VCaP (cell line): ENCODE measurements around the gene ENKD1.

Source experiments
- H3K27ac ChIP-seq: fragments of 450-650 bp; 2 replicates; pipeline ENCODE4 v1.5.1; 2017
- CTCF ChIP-seq: fragments of 450-650 bp; conservative IDR thresholded peaks from 2 replicates; pipeline ENCODE4 v1.5.1; 2017; ENCODE audit warnings: mild to moderate bottlenecking, moderate library complexity

Gene ENKD1

DNA sequence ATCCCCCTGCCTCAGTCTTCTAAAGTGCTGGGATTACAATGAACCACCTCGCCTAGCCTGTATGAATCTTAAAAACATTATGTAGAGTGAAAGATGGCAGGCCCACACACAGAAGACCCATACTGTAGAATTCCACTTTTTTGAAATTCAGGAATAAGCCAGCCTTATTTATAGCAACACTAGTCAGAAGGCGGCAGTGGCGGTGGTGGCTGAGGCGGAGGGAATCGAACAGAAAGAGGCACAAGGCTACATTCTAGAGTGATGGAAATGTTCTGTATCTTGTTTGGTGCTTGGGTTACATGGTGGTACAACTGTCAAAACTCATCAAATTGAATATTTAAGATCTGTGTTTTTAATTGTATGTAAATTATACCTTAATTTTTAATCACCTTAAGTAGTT lies 41.2 kb upstream of the ENKD1 start:
- no peak overlapping the region for H3K27ac ChIP-seq
- TF ChIP-seq CTCF = no peak

GRCh38 chr16:67707210-67707609 lies 40.7 kb upstream of the ENKD1 start:
- no peak overlapping the region for H3K27ac ChIP-seq
- no peak for TF ChIP-seq CTCF

GRCh38 chr16:67704110-67704509 lies 37.6 kb upstream of the ENKD1 start:
- H3K27ac ChIP-seq = no peak overlapping the region
- TF ChIP-seq CTCF = no peak

DNA sequence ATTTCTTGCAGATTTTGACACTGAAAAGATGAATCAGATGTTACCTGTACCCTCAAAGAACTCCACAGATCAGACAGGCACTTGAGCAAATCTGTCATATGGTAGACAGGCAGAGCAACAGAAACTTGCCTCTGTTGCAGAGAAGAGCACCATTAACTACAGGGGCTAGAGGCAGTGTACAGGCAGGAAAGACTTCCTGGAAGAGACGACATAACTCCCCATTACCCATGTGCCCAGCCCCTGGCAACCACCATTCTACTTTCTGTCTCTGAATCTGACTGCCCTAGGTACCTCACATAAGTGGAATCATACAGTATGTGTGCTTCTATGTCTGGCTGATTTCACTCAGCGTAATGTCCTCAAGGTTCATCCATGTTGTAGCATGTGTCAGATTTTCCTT lies 37.1 kb upstream of the ENKD1 start:
- H3K27ac ChIP-seq = no peak overlapping the region

DNA sequence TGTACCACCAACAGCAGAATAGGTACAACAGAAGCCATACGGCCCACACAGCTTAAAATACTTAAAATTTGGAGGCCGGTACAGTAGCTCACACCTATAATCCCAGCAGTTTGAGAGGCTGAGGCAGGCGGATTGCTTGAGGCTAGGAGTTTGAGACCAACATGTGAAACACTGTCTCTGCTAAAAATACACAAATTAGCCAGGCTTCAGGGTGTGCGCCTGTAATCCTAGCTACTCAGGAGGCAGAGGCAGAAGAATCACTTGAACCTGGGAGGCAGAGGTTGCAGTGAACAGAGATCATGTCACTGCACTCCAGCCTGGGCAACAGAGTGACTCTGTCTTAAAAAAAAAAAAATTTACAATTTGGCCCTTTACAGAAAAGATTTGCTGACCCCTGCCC lies 35.6 kb upstream of the ENKD1 start:
- no peak overlapping the region for H3K27ac ChIP-seq

More for the DNA sequence above, 37.1 kb upstream of the ENKD1 start:
- TF ChIP-seq CTCF = no peak

DNA sequence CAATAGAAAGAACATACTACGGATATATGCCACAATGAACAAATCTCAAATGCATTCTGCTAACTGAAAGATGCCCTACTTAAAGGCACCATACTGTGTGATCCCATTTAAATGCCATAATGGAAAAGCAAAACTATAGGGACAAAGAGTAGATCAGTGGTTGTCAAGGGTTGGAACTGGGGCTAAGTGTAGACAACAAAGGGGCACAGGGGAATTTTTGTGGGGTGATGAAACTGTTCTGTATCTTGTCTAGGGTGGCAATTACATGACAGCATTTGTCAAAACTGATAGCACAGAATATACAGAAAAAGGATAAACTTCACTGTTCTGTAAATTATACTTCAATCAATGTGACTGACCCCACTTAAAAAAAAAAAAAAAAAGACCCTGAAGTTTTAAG lies 34.9 kb upstream of the ENKD1 start:
- no peak for TF ChIP-seq CTCF
- no peak overlapping the region for H3K27ac ChIP-seq

More for the DNA sequence above, 35.6 kb upstream of the ENKD1 start:
- TF ChIP-seq CTCF = no peak

DNA sequence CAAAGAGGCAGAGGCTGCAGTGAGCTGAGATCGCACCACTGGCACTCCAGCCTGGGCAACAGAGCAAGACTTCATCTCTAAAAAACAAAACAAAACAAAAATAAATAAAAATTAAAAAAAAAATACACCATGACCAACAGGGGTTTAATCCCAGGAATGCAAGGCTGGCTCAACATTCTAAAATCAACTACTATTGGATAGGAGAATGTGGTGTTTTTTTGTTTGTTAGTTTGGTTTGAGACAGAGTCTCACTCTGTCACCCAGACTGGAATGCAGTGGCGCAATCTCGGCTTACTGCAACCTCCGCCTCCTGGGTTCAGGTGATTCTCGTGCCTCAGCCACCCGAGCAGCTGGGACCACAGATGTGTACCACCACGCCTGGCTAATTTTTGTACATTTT lies 32.7 kb upstream of the ENKD1 start:
- H3K27ac ChIP-seq = no peak overlapping the region
- no peak for TF ChIP-seq CTCF
